Spleen (tissue), 7 donors: ENCODE data around the gene ENOPH1.
A peak's percentile ranks its signal among the peaks of the same experiment; 100 is the strongest.

Experiments used
- CTCF ChIP-seq, 11 experiments: fragments of 200-600 bp in 7 of 11; fragments of 450-650 bp in 4 of 11; sonication (generic) in 4 of 11; IDR thresholded peaks in 8 of 11; conservative IDR thresholded peaks in 3 of 11; 1 replicate in 7 of 11; 2 replicates in 4 of 11; pipeline versions ENCODE4 v1.4.0 to v1.8.0; 2016 to 2021; ENCODE audit warnings: antibody characterized with exemption in 11 of 11, inconsistent platforms in 4 of 11, mild to moderate bottlenecking in 1 of 11
- POLR2A ChIP-seq, 3 donors: fragments of 450-650 bp; IDR thresholded peaks; one replicate each; pipeline ENCODE4 v1.5.1; 2017; ENCODE audit warnings: antibody characterized with exemption in 3 of 3, mild to moderate bottlenecking in 1 of 3
- donor health status: DM: no; HTN: no; CAD: no; lungs with moderate emphysema.
- donor health status: DM: no; HTN: no; CAD: no.
- donor health status: DM: no; HTN: no; CAD: no.

DNA sequence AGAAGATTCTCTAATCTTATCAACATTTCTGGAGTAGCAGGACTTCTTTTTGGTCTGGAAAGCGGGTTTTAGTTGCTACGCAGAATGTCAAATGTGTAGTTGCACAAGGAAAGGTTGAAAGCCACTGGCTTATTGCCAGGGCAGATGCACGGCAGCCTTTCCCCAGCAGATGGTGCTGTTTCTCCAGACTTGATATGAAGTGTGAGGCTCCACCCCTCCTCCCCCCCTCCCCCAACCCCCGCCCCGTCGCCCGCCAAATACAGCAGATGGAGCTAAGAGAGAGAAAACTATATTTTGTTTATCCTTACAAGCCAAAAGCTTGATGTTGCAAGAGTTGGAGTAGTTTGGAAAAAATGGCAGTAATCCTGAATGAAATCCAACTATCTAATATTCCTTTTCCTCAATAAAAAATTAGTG is 32.0 kb downstream of the ENOPH1 start:
- TF ChIP-seq CTCF (IDR thresholded peaks at IDR 0.05 in 8 of 11, conservative IDR thresholded peaks at IDR 0.05 in 3 of 11) (peak; percentile 27 to 96 (median 92)), POLR2A (IDR thresholded peaks at IDR 0.05) (no peak)
